ENCODE data around the gene SMIM3.

The SMIM3 gene

DNA sequence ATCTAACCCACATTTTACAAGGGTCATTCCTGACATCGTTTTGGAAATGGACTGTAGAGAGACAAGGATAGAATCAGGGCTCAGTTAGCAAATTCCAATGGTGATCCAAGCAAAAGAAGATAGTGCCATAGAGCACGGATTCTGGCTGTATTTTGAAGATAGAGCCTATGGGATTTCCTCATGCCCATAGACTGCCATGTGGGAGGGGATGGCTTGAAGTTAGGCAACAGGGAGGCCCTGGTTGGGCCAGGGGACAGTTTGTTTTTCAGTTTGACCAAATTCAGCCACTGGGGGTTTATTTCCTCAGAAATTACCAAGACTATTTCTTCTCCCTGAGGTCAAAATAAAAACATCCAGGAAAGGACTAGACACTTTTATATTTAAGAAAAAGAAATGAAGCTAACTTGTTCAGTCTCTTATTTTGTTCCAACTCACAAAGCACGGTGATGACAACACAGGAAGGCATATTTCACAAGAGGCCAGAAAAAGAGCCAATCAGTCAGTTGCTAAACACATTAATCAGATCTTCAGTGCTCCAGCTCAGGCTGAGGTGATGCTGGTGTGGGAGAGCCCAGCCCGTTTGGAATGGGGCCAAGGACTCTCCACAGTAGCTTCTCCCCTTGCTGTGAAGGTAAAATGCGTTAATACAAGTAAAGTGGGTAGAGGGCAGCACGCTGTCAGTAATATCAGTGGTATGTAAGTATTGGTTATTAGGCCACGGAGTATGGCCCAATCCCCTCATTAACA lies 15.4 kb upstream of the SMIM3 start:
- no peak overlapping the region for H3K4me3 ChIP-seq (ENCODE audit: low read depth, low read length)
- DNase-seq (ENCODE audit: low read depth): peak; percentile 95

GRCh38 chr5:150764530-150764929 lies 14.0 kb upstream of the SMIM3 start:
- no peak overlapping the region for H3K4me3 ChIP-seq (ENCODE audit: low read depth, low read length)
- no peak for DNase-seq (ENCODE audit: low read depth)

GRCh38 chr5:150765011-150765798 lies 13.4 kb upstream of the SMIM3 start:
- no peak overlapping the region for H3K4me3 ChIP-seq (ENCODE audit: low read depth, low read length)
- no peak for DNase-seq (ENCODE audit: low read depth)

- no peak for DNase-seq (ENCODE audit: low read depth)
- H3K4me3 ChIP-seq (ENCODE audit: low read depth, low read length): no peak overlapping the region
Measured at GRCh38 chr5:150765799-150766169, 12.8 kb upstream of the SMIM3 start.

- no peak overlapping the region for H3K4me3 ChIP-seq (ENCODE audit: low read depth, low read length)
- no peak for DNase-seq (ENCODE audit: low read depth)
Measured at GRCh38 chr5:150766251-150766650, 12.3 kb upstream of the SMIM3 start.

GRCh38 chr5:150771034-150771795 lies 7.3 kb upstream of the SMIM3 start:
- no peak overlapping the region for H3K4me3 ChIP-seq (ENCODE audit: low read depth, low read length)

DNA sequence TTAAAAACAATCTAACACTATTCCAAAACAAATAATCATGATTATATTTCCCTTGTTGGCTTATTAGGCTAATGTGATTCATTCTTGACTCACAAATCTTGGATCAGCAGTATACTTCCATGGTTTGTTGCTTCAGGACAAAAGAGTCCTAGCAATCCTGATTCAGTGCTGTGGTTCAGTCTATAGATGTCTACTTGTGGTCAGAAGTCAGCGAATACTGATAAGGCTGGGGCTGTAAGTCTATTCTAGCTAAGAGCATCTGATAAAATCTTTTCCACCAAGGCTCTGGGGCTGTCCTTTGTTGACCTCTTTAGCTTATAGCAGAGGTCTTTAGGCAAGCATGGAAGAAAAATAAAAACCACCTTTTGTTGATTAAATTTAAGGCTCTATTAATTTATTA lies 4.4 kb upstream of the SMIM3 start:
- DNase-seq (ENCODE audit: low read depth): peak; percentile 60
- H3K4me3 ChIP-seq (ENCODE audit: low read depth, low read length): no peak overlapping the region

More at GRCh38 chr5:150771034-150771795, 7.3 kb upstream of the SMIM3 start:
- no peak for DNase-seq (ENCODE audit: low read depth)

- DNase-seq (ENCODE audit: low read depth): no peak
- peak overlapping the region; percentile 79 for H3K4me3 ChIP-seq (ENCODE audit: low read depth, low read length)
Measured at GRCh38 chr5:150777685-150778084, 872 bp upstream of the SMIM3 start.

- no peak for DNase-seq (ENCODE audit: low read depth)
- H3K4me3 ChIP-seq (ENCODE audit: low read depth, low read length): peak overlapping the region; percentile 79
Measured at GRCh38 chr5:150778088-150778516, 455 bp upstream of the SMIM3 start.

GRCh38 chr5:150779397-150780186 lies 1.0 kb downstream of the SMIM3 start:
- no peak for DNase-seq (ENCODE audit: low read depth)

DNA sequence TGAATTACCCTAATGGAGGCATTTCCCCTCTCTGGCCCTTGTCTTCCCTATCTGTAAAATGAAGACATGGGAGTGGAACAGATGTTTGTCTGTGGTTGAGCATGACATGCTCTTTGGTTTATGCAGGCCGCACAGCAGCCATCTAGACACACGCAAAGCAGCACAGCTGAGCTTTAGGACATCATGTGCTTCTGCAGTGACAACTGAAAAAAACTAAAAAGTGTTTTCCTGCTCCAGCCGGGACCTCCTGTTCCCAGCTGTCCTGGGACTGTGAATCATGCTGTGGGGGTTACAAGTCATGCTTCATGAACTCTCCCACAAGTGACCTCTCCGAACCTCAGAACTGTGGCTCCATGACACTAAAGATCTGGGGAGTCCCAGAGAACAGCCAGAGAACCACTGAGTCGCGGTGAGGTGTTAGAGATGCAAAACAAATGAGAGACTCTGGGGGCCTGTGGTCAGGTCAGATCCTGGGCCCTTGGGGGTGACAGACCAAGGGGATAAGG lies 1.7 kb downstream of the SMIM3 start:
- peak; percentile 67 for DNase-seq (ENCODE audit: low read depth)
- peak overlapping the region; percentile 79 for H3K4me3 ChIP-seq (ENCODE audit: low read depth, low read length)

More at GRCh38 chr5:150779397-150780186, 1.0 kb downstream of the SMIM3 start:
- H3K4me3 ChIP-seq (ENCODE audit: low read depth, low read length): peak overlapping the region; percentile 79

DNA sequence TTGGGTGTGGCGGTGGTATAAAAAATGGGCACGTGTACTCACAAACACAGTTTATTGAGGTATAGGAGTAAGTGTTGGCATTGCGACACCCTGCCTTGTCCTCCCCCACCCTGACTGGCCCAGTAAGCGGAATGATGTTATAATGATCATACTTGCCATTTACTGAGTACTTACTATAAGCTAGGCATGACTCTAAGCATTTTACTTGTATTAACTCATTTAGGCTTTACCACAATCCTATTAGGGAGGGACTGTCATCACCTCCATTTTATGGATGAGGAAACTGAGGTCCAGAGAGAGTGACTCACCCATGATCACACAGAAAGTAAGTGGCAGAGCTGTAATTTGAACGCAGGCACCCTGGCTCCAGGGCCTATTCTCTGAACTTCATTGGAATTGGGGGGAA lies 2.3 kb downstream of the SMIM3 start:
- peak overlapping the region; percentile 79 for H3K4me3 ChIP-seq (ENCODE audit: low read depth, low read length)
- peak; percentile 70 for DNase-seq (ENCODE audit: low read depth)

DNA sequence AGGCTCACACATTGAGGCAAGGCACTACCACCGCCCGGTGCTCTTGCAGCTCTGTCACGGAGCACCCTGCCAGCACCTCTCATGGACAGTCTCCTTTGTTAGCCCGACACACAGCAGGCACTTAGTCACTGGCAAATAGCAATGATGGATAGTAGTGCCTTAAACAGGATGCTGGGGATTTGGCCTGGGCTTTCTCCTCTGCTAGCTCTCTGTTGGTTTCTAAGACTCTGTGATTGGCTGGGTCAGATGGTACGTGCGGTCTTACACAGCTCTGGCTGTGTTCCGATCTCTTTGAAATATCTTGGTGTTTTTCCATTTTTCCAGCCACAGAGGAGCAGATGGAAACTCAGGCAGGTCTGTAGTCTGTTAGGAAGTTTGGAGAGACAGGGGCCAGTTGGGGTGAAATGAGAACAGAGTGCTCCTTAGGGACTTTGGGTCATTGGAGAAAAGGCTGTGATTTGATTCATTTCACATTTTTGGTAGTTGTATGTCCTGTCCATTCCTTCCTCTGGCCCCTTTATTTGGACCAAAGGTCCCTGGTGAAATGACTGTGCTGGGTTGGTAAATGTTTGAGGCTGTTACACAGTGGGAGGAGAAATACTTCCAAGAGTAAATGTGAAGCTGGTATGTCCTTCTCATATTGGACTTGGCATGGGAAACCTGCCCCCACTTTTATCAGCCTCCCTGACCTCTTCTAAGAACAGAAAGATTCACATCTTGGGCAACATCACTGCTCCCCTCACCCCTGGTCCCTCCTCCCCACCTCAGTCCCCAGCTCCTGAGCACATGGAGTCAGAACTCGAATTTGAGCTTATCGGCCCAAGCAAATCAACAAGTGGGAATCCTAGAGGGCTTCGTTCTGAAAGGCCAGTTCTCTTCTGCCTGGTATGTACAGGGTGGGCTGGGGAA lies 3.4 kb downstream of the SMIM3 start:
- DNase-seq (ENCODE audit: low read depth): peak; percentile 98
- H3K4me3 ChIP-seq (ENCODE audit: low read depth, low read length): peak overlapping the region; percentile 79

DNA sequence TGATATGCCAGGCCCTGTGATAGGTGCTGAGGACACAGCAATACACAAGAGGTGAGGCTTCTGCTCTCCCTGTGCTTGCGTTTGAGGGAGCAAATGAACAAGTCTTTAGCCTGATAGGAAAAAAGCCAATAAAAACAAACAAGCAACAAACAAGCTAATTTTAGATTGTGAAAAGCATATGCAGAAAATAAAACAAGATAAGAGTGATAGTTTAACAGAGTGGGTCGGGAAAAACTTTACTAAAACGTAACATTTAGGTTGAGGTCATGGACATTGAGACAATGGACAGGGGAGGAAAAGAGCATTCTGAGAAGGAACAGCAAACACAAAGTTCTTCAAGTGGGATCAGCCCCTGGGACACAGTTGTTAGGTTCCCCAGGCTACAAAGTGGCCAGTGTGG lies 4.3 kb downstream of the SMIM3 start:
- DNase-seq (ENCODE audit: low read depth): no peak
- H3K4me3 ChIP-seq (ENCODE audit: low read depth, low read length): peak overlapping the region; percentile 79

- peak; percentile 70 for DNase-seq (ENCODE audit: low read depth)
- peak overlapping the region; percentile 14 for H3K4me3 ChIP-seq (ENCODE audit: low read depth, low read length)
Measured at GRCh38 chr5:150783422-150783928, 4.9 kb downstream of the SMIM3 start.

DNA sequence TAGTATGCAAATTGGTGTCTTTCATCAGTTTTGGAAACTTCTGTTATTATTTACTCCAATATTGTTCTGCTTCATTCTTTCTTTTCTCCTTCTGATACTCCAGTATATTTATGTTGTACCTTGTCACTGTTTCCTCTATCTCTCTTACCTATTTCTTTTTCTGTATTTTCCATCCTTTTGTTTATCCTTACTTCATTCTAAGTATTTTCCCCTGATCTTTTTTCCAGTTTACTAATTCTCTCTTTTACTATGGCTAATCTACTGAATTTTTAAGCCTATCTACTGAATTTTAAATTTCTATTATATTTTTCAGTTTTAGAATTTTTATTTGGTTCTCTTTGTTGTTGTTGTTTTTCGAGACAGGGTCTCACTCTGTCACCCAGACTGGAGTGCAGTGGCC lies 7.4 kb downstream of the SMIM3 start:
- DNase-seq (ENCODE audit: low read depth): no peak
- no peak overlapping the region for H3K4me3 ChIP-seq (ENCODE audit: low read depth, low read length)

GRCh38 chr5:150786876-150787275 lies 8.3 kb downstream of the SMIM3 start:
- H3K4me3 ChIP-seq (ENCODE audit: low read depth, low read length): no peak overlapping the region
- DNase-seq (ENCODE audit: low read depth): no peak

- H3K4me3 ChIP-seq (ENCODE audit: low read depth, low read length): no peak overlapping the region
- DNase-seq (ENCODE audit: low read depth): no peak
Measured at GRCh38 chr5:150787656-150788055, 9.1 kb downstream of the SMIM3 start.
